PC-3 (cell line): Measurements from ENCODE around the gene THOC3.
"Not testable (repeated sequence)": the region's sequence is repeated elsewhere in the genome, so short reads cannot be mapped to it uniquely, and the experiment has no call there.

Experiments used
- EZH2 ChIP-seq: fragments of 300-600 bp; sonication (generic); IDR thresholded peaks from one replicate; pipeline ENCODE4 v1.6.1; 2017; ENCODE audit warnings: antibody characterized with exemption, mild to moderate bottlenecking, low read length; ENCODE audit not compliant: unreplicated experiment
- TF ChIP-seq, protein P1 (sequence below): fragments of 300-600 bp; sonication (generic); conservative IDR thresholded peaks from 2 replicates; pipeline ENCODE4 v1.5.1; 2017; ENCODE audit warnings: antibody characterized with exemption, low read depth, mild to moderate bottlenecking, low read length

DNA sequence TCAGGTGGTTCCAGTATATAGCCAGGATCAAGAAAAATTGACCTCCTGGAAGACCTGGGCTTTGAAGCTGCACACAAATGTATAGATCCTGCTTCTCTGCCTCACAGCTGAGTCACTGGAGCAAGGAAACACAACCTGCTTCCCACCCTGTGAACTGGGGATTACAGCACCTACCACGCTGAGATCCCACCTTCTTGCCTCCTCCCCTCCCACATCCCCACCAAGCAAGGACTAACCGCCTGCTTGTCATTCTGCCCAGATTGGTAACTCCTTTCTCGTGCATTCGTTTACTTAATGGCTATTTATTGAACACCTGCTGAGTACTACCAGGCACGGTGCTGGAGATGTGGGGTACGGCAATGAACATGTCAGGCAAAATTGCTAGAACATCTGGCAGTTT lies 14.0 kb downstream of the THOC3 start:
- TF ChIP-seq, protein P1, sequence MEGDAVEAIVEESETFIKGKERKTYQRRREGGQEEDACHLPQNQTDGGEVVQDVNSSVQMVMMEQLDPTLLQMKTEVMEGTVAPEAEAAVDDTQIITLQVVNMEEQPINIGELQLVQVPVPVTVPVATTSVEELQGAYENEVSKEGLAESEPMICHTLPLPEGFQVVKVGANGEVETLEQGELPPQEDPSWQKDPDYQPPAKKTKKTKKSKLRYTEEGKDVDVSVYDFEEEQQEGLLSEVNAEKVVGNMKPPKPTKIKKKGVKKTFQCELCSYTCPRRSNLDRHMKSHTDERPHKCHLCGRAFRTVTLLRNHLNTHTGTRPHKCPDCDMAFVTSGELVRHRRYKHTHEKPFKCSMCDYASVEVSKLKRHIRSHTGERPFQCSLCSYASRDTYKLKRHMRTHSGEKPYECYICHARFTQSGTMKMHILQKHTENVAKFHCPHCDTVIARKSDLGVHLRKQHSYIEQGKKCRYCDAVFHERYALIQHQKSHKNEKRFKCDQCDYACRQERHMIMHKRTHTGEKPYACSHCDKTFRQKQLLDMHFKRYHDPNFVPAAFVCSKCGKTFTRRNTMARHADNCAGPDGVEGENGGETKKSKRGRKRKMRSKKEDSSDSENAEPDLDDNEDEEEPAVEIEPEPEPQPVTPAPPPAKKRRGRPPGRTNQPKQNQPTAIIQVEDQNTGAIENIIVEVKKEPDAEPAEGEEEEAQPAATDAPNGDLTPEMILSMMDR = not testable (repeated sequence)
- not testable (repeated sequence) for TF ChIP-seq EZH2
